Liver (tissue), 9 donors: ENCODE data around the gene ENTPD6. TPM values are rescaled to one million over a fixed set of nuclear protein-coding genes. Genes with fewer than 3 reads are reported as not detected.

Experiments used
- DNase-seq: peaks from one replicate; pipeline ENCODE4 v3.0.0-alpha.2; 2017; ENCODE audit warnings: low spot score
- H3K27ac ChIP-seq, 2 donors: one replicate each; pipeline ENCODE4 v1.7.0; 2013; ENCODE audit warnings: inconsistent platforms in 2 of 2, low read length in 2 of 2, control low read depth in 1 of 2, low read depth in 1 of 2, mild to moderate bottlenecking in 1 of 2
- H3K27me3 ChIP-seq, 4 donors: one replicate each; pipeline versions ENCODE4 v1.6.1 to v1.7.0; 2013; ENCODE audit warnings: low read length in 3 of 4, inconsistent platforms in 1 of 4, mild to moderate bottlenecking in 1 of 4, moderate library complexity in 1 of 4; ENCODE audit not compliant: control insufficient read depth in 4 of 4, insufficient read depth in 4 of 4
- H3K36me3 ChIP-seq, 4 donors: one replicate each; pipeline versions ENCODE4 v1.6.1 to v1.7.0; 2013; ENCODE audit warnings: low read length in 3 of 4, mild to moderate bottlenecking in 3 of 4, low read depth in 1 of 4, moderate library complexity in 1 of 4; ENCODE audit not compliant: control insufficient read depth in 4 of 4, insufficient read depth in 3 of 4
- H3K4me1 ChIP-seq, 4 donors: one replicate each; pipeline versions ENCODE4 v1.6.1 to v1.7.0; 2013; ENCODE audit warnings: low read length in 3 of 4, mild to moderate bottlenecking in 3 of 4, moderate library complexity in 1 of 4; ENCODE audit not compliant: control insufficient read depth in 4 of 4, insufficient read depth in 4 of 4
- H3K4me3 ChIP-seq, 3 donors: one replicate each; pipeline versions ENCODE4 v1.6.1 to v1.7.0; 2013; ENCODE audit warnings: low read length in 3 of 3, control low read depth in 1 of 3, low read depth in 1 of 3, mild to moderate bottlenecking in 1 of 3
- H3K9ac ChIP-seq, 2 donors: one replicate each; pipeline ENCODE4 v1.7.0; 2013; ENCODE audit warnings: low read length in 2 of 2, mild to moderate bottlenecking in 2 of 2, moderate library complexity in 2 of 2, control low read depth in 1 of 2, low read depth in 1 of 2
- H3K9me3 ChIP-seq, 4 donors: one replicate each; pipeline versions ENCODE4 v1.6.1 to v1.7.0; 2013; ENCODE audit warnings: low read length in 3 of 4; ENCODE audit not compliant: control insufficient read depth in 4 of 4
- ATF3 ChIP-seq: IDR thresholded peaks from 2 replicates; pipeline ENCODE4 v1.6.1; 2016; ENCODE audit warnings: antibody characterized with exemption
- EGR1 ChIP-seq, 2 donors: IDR thresholded peaks; 2 replicates each; pipeline ENCODE4 v1.6.1; 2016 to 2018; ENCODE audit warnings: antibody characterized with exemption in 2 of 2, low read depth in 2 of 2
- FOXA1 ChIP-seq: IDR thresholded peaks from 2 replicates; pipeline ENCODE4 v1.6.1; 2016; ENCODE audit warnings: antibody characterized with exemption
- FOXA2 ChIP-seq: IDR thresholded peaks from 2 replicates; pipeline ENCODE4 v1.6.1; 2016; ENCODE audit warnings: antibody characterized with exemption
- GABPA ChIP-seq, 2 donors: IDR thresholded peaks in 1 of 2; conservative IDR thresholded peaks in 1 of 2; 2 replicates each; pipeline ENCODE4 v1.6.1; 2016; ENCODE audit warnings: antibody characterized with exemption in 2 of 2, mild to moderate bottlenecking in 1 of 2, moderate library complexity in 1 of 2
- HNF4A ChIP-seq, 2 donors: conservative IDR thresholded peaks; 2 replicates each; pipeline ENCODE4 v1.6.1; 2016; ENCODE audit warnings: antibody characterized with exemption in 2 of 2, mild to moderate bottlenecking in 2 of 2
- HNF4G ChIP-seq: IDR thresholded peaks from 2 replicates; pipeline ENCODE4 v1.6.1; 2016; ENCODE audit warnings: antibody characterized with exemption
- JUND ChIP-seq, 2 donors: IDR thresholded peaks; 2 replicates each; pipeline ENCODE4 v1.6.1; 2016; ENCODE audit warnings: antibody characterized with exemption in 2 of 2
- NR2F2 ChIP-seq: IDR thresholded peaks from 2 replicates; pipeline ENCODE4 v1.6.1; 2016; ENCODE audit warnings: antibody characterized with exemption
- RXRA ChIP-seq, 2 donors: IDR thresholded peaks; 2 replicates each; pipeline ENCODE4 v1.6.1; 2017 to 2018; ENCODE audit warnings: antibody characterized with exemption in 2 of 2, mild to moderate bottlenecking in 1 of 2
- SP1 ChIP-seq: IDR thresholded peaks from 2 replicates; pipeline ENCODE4 v1.6.1; 2018; ENCODE audit warnings: antibody characterized with exemption, mild to moderate bottlenecking
- TAF1 ChIP-seq: conservative IDR thresholded peaks from 2 replicates; pipeline ENCODE4 v1.6.1; 2016; ENCODE audit warnings: antibody characterized with exemption, mild to moderate bottlenecking
- YY1 ChIP-seq: IDR thresholded peaks from 2 replicates; pipeline ENCODE4 v1.6.1; 2016; ENCODE audit warnings: antibody characterized with exemption, mild to moderate bottlenecking
- ZBTB33 ChIP-seq: IDR thresholded peaks from 2 replicates; pipeline ENCODE4 v1.6.1; 2016; ENCODE audit warnings: antibody characterized with exemption
- WGBS: extraction: QIAGEN DNeasy Blood & Tissue Kit; methylation state at CpG from one replicate; pipeline ENCODE4 v1.1.7; 2013; 5-methylcytosine and 5-hydroxymethylcytosine counted together
- polyA plus RNA-seq, 2 donors: library from polyadenylated mRNA; stranded (reverse) in 1 of 2; unstranded in 1 of 2; fragments of 200-250 nt in 1 of 2; fragments of >200 nt in 1 of 2; fragmentation: Nextera tagmentation in 1 of 2; extraction: Ambion mirVana in 1 of 2; gene quantifications; one replicate each; pipeline versions ENCODE4 v1.2.1 to v1.2.3, GENCODE V29; 2013 to 2015
- total RNA-seq, 2 donors: library from RNA; depleted of rRNA; stranded (reverse); fragments of >200 nt; gene quantifications; one replicate each; pipeline ENCODE4 v1.2.3, GENCODE V29; 2014
- TF ChIP-seq, protein P1 (sequence below): IDR thresholded peaks from 2 replicates; pipeline ENCODE4 v1.6.1; 2016; ENCODE audit warnings: antibody characterized with exemption
- TF ChIP-seq, protein P2 (sequence below): fragments of 150-350 bp; IDR thresholded peaks from 2 replicates; pipeline ENCODE4 v1.5.1; 2017; ENCODE audit warnings: improper control_type of control experiment, low read depth, low read length; ENCODE audit not compliant: missing input control
- TF ChIP-seq, protein P3 (sequence below): IDR thresholded peaks from 2 replicates; pipeline ENCODE4 v1.6.1; 2016; ENCODE audit warnings: antibody characterized with exemption, mild to moderate bottlenecking
- donor health status: healthy.
- donor health status: healthy.
- donor health status: healthy.
- donor health status: healthy.
- donor health status: healthy.

Gene ENTPD6
- total and polyA plus RNA-seq, 4 donors, result 14.9 to 29.9 (median 24.4) TPM

DNA sequence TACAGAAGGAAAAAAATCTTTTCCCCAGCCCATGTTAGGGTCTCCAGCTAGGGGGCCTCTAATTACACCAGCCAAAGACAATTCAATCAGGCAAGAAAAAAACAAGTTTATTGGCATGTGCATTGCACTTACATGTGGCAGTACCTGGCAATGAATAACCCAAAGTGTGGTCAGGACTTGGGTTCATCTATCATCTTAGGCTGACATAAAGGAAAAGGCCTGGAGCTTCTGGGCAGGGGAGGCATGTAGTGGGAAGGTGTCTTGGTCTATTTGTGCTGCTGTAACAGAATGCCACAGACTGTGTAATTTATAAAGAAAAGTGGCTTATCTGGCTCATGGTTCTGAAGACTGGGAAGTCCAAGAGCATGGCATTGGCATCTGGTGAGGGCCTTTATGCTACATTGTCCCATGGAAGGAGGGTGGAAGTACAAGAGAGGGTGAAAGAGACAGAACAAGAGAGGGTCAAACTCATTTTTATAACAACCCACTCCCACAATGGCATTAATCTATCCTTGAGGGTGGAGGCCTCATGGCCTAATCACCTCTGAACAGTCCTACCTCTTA lies 48.0 kb downstream of the ENTPD6 start:
- TF ChIP-seq, protein P1, sequence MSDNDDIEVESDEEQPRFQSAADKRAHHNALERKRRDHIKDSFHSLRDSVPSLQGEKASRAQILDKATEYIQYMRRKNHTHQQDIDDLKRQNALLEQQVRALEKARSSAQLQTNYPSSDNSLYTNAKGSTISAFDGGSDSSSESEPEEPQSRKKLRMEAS, result no peak
- TF ChIP-seq, protein P2, sequence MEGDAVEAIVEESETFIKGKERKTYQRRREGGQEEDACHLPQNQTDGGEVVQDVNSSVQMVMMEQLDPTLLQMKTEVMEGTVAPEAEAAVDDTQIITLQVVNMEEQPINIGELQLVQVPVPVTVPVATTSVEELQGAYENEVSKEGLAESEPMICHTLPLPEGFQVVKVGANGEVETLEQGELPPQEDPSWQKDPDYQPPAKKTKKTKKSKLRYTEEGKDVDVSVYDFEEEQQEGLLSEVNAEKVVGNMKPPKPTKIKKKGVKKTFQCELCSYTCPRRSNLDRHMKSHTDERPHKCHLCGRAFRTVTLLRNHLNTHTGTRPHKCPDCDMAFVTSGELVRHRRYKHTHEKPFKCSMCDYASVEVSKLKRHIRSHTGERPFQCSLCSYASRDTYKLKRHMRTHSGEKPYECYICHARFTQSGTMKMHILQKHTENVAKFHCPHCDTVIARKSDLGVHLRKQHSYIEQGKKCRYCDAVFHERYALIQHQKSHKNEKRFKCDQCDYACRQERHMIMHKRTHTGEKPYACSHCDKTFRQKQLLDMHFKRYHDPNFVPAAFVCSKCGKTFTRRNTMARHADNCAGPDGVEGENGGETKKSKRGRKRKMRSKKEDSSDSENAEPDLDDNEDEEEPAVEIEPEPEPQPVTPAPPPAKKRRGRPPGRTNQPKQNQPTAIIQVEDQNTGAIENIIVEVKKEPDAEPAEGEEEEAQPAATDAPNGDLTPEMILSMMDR, result no peak
- TF ChIP-seq YY1 (no peak), EGR1 (IDR thresholded peaks at IDR 0.05; ENCODE audit: low read depth in 2 of 2) (no peak), TAF1 (no peak), ATF3 (no peak), SP1 (no peak), HNF4A (conservative IDR thresholded peaks at IDR 0.05) (no peak), RXRA (IDR thresholded peaks at IDR 0.05) (no peak), HNF4G (no peak), JUND (IDR thresholded peaks at IDR 0.05) (no peak), NR2F2 (no peak)
- Histone ChIP-seq H3K9ac (no peak overlapping the region), H3K27me3 (no peaks in the 10 kb centered on the region), H3K4me1 (peaks cover 3 to 18% (median 12%) of the 10 kb centered on the region in 4 donors), H3K4me3 (no peak overlapping the region), H3K27ac (no peak overlapping the region), H3K9me3 (peaks cover 0 to 3% (median 0%) of the 10 kb centered on the region in 4 donors), H3K36me3 (no peaks in the 10 kb centered on the region)
- no peak for DNase-seq

DNA sequence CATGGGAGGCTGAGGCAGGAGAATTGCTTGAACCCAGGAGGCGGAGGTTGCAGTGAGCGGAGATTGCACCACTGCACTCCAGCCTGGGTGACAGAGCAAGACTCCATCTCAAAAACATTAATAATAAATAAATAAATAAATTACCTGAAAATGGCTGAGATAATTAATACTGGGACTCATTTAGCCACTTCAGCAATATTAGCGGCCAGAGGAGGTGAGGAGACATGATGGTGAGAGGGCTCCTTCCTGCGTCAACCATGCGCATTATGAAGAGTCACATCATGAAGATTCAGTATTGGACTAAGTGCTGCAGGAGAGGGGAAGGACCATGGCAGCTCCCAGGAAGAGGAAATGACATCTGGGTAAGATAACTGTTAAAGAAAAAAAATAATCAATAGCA lies 49.5 kb downstream of the ENTPD6 start:
- Histone ChIP-seq H3K36me3 (no peaks in the 10 kb centered on the region), H3K9ac (no peak overlapping the region), H3K27ac (no peak overlapping the region), H3K4me1 (peaks cover 3 to 26% (median 16%) of the 10 kb centered on the region in 4 donors), H3K9me3 (peaks cover 0 to 3% (median 0%) of the 10 kb centered on the region in 4 donors), H3K4me3 (no peak overlapping the region), H3K27me3 (no peaks in the 10 kb centered on the region)
- no peak for DNase-seq
- 96% methylated on average over 5 of the region's 5 CpGs for WGBS
- TF ChIP-seq, protein P3, sequence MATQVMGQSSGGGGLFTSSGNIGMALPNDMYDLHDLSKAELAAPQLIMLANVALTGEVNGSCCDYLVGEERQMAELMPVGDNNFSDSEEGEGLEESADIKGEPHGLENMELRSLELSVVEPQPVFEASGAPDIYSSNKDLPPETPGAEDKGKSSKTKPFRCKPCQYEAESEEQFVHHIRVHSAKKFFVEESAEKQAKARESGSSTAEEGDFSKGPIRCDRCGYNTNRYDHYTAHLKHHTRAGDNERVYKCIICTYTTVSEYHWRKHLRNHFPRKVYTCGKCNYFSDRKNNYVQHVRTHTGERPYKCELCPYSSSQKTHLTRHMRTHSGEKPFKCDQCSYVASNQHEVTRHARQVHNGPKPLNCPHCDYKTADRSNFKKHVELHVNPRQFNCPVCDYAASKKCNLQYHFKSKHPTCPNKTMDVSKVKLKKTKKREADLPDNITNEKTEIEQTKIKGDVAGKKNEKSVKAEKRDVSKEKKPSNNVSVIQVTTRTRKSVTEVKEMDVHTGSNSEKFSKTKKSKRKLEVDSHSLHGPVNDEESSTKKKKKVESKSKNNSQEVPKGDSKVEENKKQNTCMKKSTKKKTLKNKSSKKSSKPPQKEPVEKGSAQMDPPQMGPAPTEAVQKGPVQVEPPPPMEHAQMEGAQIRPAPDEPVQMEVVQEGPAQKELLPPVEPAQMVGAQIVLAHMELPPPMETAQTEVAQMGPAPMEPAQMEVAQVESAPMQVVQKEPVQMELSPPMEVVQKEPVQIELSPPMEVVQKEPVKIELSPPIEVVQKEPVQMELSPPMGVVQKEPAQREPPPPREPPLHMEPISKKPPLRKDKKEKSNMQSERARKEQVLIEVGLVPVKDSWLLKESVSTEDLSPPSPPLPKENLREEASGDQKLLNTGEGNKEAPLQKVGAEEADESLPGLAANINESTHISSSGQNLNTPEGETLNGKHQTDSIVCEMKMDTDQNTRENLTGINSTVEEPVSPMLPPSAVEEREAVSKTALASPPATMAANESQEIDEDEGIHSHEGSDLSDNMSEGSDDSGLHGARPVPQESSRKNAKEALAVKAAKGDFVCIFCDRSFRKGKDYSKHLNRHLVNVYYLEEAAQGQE, result no peak

DNA sequence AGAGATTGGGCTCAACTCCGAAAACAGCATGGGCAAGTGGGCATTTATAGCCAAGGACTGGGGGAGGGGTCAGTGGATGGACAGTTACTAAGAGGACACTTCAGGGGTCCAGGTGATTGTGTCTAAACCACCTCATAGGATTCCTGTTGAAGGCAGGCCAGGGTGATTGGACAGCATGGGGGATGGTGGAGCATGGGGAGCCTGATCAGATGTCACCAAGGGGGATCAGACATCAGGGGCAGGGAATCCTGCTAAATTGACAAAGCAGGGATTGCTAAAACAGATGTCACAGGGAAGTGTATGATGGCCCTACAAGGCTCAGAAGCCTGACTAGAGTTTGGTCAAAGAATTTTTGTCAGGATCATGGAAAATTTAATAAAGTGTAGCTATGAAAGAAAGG lies 49.9 kb downstream of the ENTPD6 start:
- no peak for DNase-seq
- Histone ChIP-seq H3K27ac (no peak overlapping the region), H3K27me3 (no peaks in the 10 kb centered on the region), H3K4me1 (peaks cover 3 to 26% (median 16%) of the 10 kb centered on the region in 4 donors), H3K4me3 (no peak overlapping the region), H3K36me3 (no peaks in the 10 kb centered on the region), H3K9me3 (peaks cover 0 to 3% (median 0%) of the 10 kb centered on the region in 4 donors), H3K9ac (no peak overlapping the region)
- no peak for TF ChIP-seq FOXA2
- no peak for TF ChIP-seq GABPA (IDR thresholded peaks at IDR 0.05 in 1 of 2, conservative IDR thresholded peaks at IDR 0.05 in 1 of 2)
- TF ChIP-seq RXRA (IDR thresholded peaks at IDR 0.05), result no peak
- no peak for TF ChIP-seq ZBTB33
- TF ChIP-seq JUND (IDR thresholded peaks at IDR 0.05), result no peak
- TF ChIP-seq HNF4A (conservative IDR thresholded peaks at IDR 0.05), result no peak
- no peak for TF ChIP-seq FOXA1
- TF ChIP-seq NR2F2, result no peak
- TF ChIP-seq TAF1, result no peak
- TF ChIP-seq ATF3, result no peak
- 100% methylated on average over 1 of the region's 1 CpG for WGBS
